Activated naive CD8-positive, alpha-beta T cell (primary cell): ENCODE results near the gene PRR3.
"Not testable (repeated sequence)": the region's sequence is repeated elsewhere in the genome, so short reads cannot be mapped to it uniquely, and the experiment has no call there.

ENCODE experiments used
- H3K27ac Mint-ChIP-seq: one replicate; pipeline ENCODE4 v1.8.0; 2021; ENCODE audit warnings: mixed read lengths
- H3K27me3 Mint-ChIP-seq: one replicate; pipeline ENCODE4 v1.8.0; 2021; ENCODE audit warnings: mixed read lengths
- H3K36me3 Mint-ChIP-seq: one replicate; pipeline ENCODE4 v1.8.0; 2021; ENCODE audit warnings: mixed read lengths
- H3K4me1 Mint-ChIP-seq: one replicate; pipeline ENCODE4 v1.8.0; 2021; ENCODE audit warnings: low read depth, mixed read lengths
- H3K4me3 Mint-ChIP-seq: one replicate; pipeline ENCODE4 v1.8.0; 2021; ENCODE audit warnings: mild to moderate bottlenecking, mixed read lengths
- H3K9me3 Mint-ChIP-seq: one replicate; pipeline ENCODE4 v1.8.0; 2021; ENCODE audit warnings: low read depth, mixed read lengths

Gene PRR3

DNA sequence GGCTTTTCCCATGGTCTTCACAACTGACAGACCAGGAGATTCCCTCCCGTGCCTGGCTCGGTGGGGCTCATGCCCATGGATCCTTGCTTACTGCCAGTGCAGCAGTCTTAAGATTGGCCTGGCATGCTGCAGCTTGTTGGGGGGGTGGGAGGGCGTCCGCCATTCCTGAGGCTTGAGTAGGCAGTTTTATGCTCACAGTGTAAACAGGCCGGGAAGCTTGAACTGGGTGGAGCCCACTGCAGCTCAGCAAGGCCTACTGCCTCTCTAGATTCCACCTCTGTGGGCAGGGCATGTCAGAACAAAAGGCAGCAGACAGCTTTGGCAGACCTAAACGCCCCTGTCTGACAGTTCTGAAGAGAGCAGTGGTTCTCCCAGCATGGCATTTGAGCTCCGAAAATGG, 36.0 kb upstream of the PRR3 start:
- Mint-ChIP-seq H3K27ac (peak overlapping the region; percentile 22), H3K36me3 (peaks cover 29% of the 10 kb centered on the region), H3K9me3 (peaks cover 16% of the 10 kb centered on the region), H3K4me1 (peaks cover 62% of the 10 kb centered on the region)
- H3K4me3 Mint-ChIP-seq, H3K27me3 Mint-ChIP-seq: not testable (repeated sequence)

DNA sequence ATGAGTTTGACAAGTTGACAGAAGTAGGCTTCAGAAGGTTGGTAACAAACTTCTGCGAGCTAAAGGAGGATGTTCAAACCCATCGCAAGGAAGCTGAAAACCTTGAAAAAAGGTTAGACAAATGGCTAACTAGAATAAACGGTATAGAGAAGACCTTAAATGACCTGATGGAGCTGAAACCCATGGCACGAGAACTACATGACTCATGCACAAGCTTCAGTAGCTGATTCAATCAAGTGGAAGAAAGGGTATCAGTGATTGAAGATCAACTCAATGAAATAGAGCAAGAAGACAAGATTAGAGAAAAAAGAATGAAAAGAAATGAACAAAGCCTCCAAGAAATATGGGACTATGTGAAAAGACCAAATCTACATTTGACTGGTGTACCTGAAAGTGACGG, 35.1 kb upstream of the PRR3 start:
- peaks cover 29% of the 10 kb centered on the region for H3K36me3 Mint-ChIP-seq

DNA sequence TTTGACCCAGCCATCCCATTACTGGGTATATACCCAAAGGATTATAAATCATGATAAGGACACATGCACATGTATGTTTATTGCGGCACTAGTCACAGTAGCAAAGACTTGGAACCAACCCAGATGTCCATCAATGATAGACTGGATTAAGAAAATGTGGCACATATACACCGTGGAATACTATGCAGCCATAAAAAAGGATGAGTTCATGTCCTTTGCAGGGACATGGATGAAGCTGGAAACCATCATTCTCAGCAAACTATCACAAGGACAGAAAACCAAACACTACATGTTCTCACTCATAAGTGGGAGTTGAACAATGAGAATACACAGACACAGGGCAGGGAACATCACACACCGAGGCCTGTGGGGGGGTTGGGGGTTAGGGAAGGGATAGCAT, 30.7 kb upstream of the PRR3 start:
- Mint-ChIP-seq H3K27ac (peak overlapping the region; percentile 82), H3K9me3 (peaks cover 10% of the 10 kb centered on the region), H3K36me3 (peaks cover 21% of the 10 kb centered on the region), H3K4me1 (peaks cover 74% of the 10 kb centered on the region)
- not testable (repeated sequence) for H3K4me3 Mint-ChIP-seq, H3K27me3 Mint-ChIP-seq

More for the DNA sequence above, 35.1 kb upstream of the PRR3 start:
- peaks cover 62% of the 10 kb centered on the region for H3K4me1 Mint-ChIP-seq
- peak overlapping the region; percentile 81 for H3K27ac Mint-ChIP-seq
- H3K4me3 Mint-ChIP-seq: peak overlapping the region; percentile 3
- H3K9me3 Mint-ChIP-seq: peaks cover 16% of the 10 kb centered on the region
- not testable (repeated sequence) for H3K27me3 Mint-ChIP-seq

DNA sequence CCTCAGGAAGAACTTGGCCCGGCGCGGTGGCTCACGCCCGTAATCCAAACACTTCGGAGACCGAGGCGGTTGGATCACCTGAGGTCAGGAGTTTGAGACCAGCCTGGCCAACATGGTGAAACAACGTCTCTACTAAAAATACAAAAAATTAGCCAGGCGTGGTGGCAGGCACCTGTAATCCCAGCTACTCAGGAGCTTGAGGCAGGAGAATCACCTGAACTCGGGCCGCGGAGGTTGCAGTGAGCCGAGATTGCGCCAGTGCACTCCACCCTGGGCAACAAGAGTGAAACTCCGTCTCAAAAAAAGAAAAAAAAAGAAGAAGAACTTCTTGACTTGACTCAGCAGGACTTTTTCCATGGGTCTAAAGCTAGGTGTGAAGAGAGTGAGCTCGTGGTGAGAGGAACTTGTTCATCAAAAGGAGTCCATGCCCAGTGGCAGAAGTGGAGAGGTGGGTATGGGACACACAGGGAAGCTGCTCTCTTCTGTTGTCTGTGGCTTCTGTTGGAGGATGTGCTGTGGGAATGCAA, 27.7 kb upstream of the PRR3 start:
- H3K36me3 Mint-ChIP-seq, H3K9me3 Mint-ChIP-seq, H3K27me3 Mint-ChIP-seq: not testable (repeated sequence)
- Mint-ChIP-seq H3K27ac (peak overlapping the region; percentile 100), H3K4me3 (peak overlapping the region; percentile 73), H3K4me1 (peaks cover 69% of the 10 kb centered on the region)

DNA sequence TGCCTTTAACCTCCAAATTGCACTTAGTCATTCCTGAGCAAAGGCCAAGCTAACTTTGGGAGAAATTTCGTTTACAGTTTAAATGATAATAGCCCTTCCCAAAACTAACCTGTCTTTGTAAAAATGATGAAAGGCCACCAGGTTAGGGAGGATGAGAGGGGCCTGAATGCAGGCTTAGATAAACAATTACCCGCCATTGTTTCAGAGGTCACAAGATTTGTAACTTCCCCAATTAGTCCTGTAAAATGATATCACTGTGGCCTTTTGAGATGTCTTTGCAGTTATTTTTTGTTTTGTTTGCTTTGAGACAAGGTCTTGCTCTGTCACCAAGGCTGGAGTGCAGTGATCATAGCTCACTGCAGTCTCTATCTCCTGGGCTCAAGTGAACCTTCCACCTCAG, 27.1 kb upstream of the PRR3 start:
- Mint-ChIP-seq H3K27ac (peak overlapping the region; percentile 100), H3K4me3 (peak overlapping the region; percentile 73), H3K27me3 (no peaks in the 10 kb centered on the region), H3K4me1 (peaks cover 65% of the 10 kb centered on the region), H3K36me3 (peaks cover 3% of the 10 kb centered on the region), H3K9me3 (no peaks in the 10 kb centered on the region)

DNA sequence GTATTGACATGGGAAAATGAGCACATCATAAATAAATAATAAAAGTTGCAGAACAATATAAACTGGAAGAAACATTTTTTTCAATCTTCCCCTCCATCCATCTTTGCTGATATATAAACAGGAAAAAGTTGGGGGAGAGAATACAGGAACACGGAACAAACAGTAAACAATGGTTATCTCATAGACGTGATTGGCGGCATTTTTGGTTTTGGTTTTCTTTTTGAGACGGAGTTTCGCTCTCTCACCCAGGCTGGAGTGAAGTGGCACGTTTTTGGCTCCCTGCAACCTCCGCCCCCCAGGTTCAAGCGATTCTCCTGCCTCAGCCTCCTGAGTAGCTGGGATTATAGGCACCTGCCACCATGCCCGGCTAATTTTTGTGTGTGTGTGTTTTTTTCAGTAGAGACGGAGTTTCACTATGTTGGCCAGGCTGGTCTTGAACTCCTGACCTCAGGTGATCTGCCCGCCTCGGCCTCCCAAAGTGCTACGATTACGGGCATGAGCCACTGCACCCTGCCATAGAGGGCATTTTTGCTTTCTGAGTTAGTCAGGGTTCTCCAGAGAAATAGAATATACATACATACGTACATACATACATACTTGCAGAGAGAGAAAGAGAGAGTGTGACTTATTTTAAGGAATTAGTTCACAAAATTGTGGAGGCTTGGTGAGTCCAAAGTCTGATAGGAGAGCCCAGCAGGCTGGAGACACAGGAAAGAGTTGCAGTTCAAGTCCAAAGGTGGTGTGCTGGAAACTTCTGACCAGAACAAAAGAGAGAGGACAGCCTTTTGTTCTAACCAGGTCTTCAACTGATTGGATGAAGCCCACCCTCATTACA, 23.4 kb upstream of the PRR3 start:
- H3K27ac Mint-ChIP-seq: peak overlapping the region; percentile 77
- H3K4me1 Mint-ChIP-seq: peaks cover 42% of the 10 kb centered on the region

DNA sequence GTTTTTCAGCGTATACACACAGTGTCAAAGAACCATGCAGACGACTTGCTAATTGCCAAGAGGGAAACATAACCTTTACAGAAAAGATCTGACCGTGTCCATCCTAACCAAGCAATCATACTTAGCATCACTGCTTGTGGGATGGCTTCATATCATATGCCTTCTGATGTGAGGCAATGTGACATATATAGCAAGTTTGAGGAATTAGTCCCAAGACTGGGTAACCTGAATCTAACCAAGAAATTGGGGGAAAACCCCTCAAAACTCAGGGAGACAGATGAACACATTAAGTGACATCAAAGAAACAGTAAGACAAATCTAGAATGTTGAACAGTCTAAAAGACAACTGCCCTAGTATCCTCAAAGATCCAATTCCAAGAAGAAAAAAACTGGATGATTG, 19.2 kb upstream of the PRR3 start:
- Mint-ChIP-seq H3K27me3 (no peaks in the 10 kb centered on the region), H3K4me3 (no peak overlapping the region), H3K27ac (no peak overlapping the region), H3K36me3 (peaks cover 2% of the 10 kb centered on the region), H3K9me3 (no peaks in the 10 kb centered on the region), H3K4me1 (peaks cover 21% of the 10 kb centered on the region)

More for the DNA sequence above, 23.4 kb upstream of the PRR3 start:
- peak overlapping the region; percentile 17 for H3K4me3 Mint-ChIP-seq
- peaks cover 3% of the 10 kb centered on the region for H3K36me3 Mint-ChIP-seq
- no peaks in the 10 kb centered on the region for H3K27me3 Mint-ChIP-seq
- H3K9me3 Mint-ChIP-seq: no peaks in the 10 kb centered on the region

DNA sequence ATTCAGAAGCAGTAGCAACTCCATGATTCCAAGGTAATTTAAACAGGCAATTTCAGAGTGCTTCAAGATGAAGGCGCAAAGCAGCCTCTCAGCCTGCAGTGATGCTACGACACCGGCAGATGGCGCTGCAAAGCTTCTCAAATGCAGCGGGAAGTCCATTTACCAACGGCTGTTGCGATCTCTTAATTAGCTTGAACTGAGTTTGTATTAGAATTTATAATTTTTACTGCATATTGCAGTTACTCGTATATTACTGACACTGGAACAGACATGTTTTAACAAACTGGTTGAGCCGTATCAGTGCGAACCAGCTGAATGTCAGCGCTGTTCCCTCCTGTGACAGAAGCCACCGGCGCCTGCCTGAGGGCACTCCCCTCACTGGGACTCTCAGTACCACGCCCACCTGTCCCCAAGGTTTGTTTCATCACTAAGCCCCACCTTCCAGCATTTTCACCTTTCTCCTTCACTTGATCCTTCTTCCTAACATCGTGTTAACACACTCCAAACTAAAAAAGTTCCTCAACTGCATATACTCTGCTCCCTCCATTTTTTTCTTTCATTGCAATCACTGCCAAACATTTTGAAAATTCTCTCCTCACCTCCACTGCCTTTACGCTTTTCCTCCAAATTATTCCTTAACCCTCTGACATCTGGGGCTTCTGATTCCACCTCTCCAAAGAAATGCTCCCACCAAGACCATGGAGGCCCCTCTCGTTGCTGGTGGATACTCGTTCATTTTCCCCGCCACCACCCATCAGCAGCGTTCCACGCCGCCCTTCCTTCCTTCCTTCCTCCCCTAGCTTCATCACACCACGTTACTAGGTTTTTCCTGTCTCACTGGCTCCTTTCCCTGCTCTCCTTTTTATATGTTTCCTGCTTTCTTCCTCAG, 15.3 kb upstream of the PRR3 start:
- peak overlapping the region; percentile 75 for H3K27ac Mint-ChIP-seq
- peaks cover 4% of the 10 kb centered on the region for H3K36me3 Mint-ChIP-seq
- H3K4me1 Mint-ChIP-seq: peaks cover 38% of the 10 kb centered on the region
- no peaks in the 10 kb centered on the region for H3K9me3 Mint-ChIP-seq
- no peaks in the 10 kb centered on the region for H3K27me3 Mint-ChIP-seq
- peak overlapping the region; percentile 90 for H3K4me3 Mint-ChIP-seq

DNA sequence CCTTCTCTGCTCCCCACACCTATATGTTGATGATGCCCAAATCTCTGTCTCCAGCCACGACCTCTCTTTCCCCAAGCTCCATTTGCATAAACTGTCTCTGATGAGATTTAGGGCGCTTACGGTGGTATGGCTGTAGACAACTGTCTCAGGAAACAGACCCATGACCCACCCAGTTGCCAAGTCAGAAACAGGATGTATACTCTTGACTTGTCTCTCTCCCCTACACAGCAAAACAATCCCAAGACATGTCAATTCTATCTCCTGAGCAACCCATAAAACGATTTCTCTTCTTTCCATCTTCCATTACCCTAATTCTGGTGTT, 14.7 kb upstream of the PRR3 start:
- H3K4me3 Mint-ChIP-seq: peak overlapping the region; percentile 90
- no peaks in the 10 kb centered on the region for H3K9me3 Mint-ChIP-seq
- no peaks in the 10 kb centered on the region for H3K27me3 Mint-ChIP-seq
- peak overlapping the region; percentile 75 for H3K27ac Mint-ChIP-seq
- peaks cover 4% of the 10 kb centered on the region for H3K36me3 Mint-ChIP-seq
- H3K4me1 Mint-ChIP-seq: peaks cover 38% of the 10 kb centered on the region

DNA sequence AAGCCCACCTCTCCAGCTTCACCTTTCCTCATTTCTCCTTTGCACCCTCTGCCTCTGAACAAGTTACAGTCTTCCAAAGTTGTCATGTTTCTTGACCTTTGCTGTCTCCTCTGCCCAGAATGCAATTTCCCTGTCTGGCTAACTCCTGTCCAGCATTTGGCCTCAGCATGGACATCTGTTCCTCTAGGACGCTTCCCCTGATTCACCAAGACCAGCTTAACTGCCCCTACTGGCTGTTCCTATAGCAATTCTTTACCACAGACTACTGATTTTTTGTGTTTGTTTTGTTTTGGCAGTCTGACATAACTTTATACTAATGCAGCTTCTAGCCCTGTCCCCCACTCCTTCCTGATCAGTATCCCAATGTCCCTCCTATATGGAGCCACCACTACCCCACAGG, 14.2 kb upstream of the PRR3 start:
- Mint-ChIP-seq H3K27ac (peak overlapping the region; percentile 75), H3K4me3 (peak overlapping the region; percentile 90), H3K9me3 (no peaks in the 10 kb centered on the region), H3K4me1 (peaks cover 35% of the 10 kb centered on the region), H3K36me3 (peaks cover 4% of the 10 kb centered on the region), H3K27me3 (no peaks in the 10 kb centered on the region)

DNA sequence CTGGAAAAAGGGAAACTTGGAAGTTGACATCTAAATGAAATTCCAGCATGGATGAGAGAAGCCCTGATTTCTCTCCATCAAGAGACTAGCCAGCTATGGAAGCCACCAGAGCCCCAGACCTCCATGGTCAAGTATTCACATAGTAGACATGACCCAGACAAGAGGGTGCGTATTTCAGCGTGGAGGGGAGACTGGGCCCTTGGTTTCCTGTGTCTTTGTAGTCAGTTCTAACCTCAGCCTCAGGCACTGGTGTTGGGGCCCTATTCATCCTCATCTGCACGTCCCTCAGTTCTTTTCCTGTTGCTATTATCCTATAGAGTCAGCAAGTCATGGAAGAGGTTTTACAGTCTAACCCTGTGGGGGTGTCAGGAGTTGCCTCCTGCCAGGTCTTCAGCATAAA, 13.3 kb upstream of the PRR3 start:
- Mint-ChIP-seq H3K27me3 (no peaks in the 10 kb centered on the region), H3K4me3 (peak overlapping the region; percentile 53)

DNA sequence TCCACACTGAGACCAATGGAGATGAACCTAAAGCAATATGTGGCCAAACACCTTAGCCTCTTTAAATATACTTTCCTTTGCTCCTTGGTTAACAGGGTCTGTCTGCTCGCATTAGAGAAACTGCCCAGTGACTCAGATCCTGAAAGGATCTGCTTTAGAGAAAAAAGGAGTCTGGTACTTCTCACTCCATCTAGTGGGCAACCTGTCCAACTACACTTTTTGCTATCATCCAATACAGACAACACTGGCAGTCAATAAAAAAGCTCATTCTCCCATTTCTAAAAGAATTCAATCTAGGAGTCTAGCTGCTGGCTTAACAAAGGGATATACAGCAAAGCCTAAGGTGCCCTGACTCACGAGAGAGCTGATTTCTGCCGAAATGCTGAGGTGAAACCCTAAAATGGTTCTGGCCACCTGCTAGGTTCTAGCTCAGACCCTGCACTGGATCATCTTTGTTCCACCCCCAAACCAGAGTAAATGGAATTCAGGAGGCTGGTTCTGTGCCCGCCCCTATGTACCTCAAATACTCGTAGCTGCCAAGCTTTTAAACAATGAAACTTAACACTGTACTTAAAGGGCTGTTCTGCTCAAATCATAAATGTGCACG, 12.3 kb upstream of the PRR3 start:
- Mint-ChIP-seq H3K36me3 (peaks cover 6% of the 10 kb centered on the region), H3K27me3 (no peaks in the 10 kb centered on the region), H3K27ac (peak overlapping the region; percentile 80), H3K4me1 (peaks cover 33% of the 10 kb centered on the region), H3K9me3 (no peaks in the 10 kb centered on the region), H3K4me3 (peak overlapping the region; percentile 53)

More for the DNA sequence above, 13.3 kb upstream of the PRR3 start:
- Mint-ChIP-seq H3K36me3 (peaks cover 6% of the 10 kb centered on the region), H3K4me1 (peaks cover 33% of the 10 kb centered on the region), H3K27ac (peak overlapping the region; percentile 80), H3K9me3 (no peaks in the 10 kb centered on the region)

DNA sequence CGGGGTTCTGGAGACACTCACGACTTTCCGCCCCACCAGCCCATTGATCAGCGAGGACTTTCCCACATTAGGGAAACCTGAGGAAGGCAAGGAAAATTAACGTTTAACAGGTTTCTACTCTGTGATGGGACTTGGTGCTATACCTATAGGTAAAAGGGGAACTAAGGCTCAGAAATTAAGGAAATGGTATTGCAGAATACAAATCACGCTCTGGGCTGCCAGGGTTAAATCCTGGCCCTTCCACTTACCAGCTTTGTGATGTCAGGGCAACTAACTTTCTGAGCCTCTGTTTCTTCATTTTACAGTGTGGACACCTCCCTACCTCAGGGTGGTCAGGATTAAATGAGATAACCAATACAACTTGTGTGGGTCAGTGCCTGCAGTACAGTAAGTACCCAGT, 9.6 kb upstream of the PRR3 start:
- Mint-ChIP-seq H3K4me3 (no peak overlapping the region), H3K4me1 (peaks cover 25% of the 10 kb centered on the region), H3K9me3 (no peaks in the 10 kb centered on the region), H3K27me3 (no peaks in the 10 kb centered on the region), H3K36me3 (peaks cover 12% of the 10 kb centered on the region), H3K27ac (no peak overlapping the region)

DNA sequence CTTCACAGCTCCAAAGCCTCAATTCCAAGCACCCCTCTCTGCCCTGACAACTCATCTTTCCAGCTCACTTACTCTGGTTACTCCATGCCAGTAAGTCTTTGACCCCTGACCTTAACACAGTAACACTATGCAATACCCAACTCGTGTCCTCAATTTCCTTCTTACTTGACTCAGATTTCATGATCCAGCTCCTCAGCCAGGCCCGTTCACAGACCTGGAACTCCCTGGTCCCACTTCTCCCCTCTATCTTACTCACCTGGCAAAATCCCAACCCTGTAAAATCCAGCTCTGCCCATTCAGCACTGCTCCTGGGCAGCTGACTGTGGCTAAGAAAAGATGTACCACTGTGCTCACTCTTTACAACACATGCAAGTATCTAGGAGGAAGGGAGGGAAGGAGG, 8.7 kb upstream of the PRR3 start:
- no peaks in the 10 kb centered on the region for H3K9me3 Mint-ChIP-seq
- H3K4me1 Mint-ChIP-seq: peaks cover 16% of the 10 kb centered on the region
- H3K27ac Mint-ChIP-seq: peak overlapping the region; percentile 50
- peaks cover 14% of the 10 kb centered on the region for H3K36me3 Mint-ChIP-seq
- no peak overlapping the region for H3K4me3 Mint-ChIP-seq
- H3K27me3 Mint-ChIP-seq: no peaks in the 10 kb centered on the region

DNA sequence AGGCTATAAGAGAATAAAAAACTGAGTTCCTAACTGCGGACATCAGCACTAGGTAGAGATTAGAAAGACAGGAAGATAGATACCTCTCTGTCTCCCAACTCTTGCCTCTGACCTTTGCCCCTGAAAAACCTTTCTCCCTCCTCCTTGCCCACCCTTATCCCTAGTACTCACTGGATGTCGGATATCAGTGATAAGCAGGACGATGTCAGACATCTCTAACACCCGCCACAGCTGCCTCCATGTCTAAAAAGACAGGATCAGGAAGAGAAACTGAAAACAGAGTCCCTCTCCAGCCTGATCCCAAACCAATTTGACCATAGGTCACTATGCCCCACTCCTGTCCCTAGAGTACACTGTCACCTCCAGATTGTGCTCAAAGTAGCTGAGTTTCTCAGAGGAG, 2.7 kb upstream of the PRR3 start:
- H3K4me1 Mint-ChIP-seq: peaks cover 33% of the 10 kb centered on the region
- no peaks in the 10 kb centered on the region for H3K27me3 Mint-ChIP-seq
- peak overlapping the region; percentile 98 for H3K4me3 Mint-ChIP-seq
- peak overlapping the region; percentile 17 for H3K27ac Mint-ChIP-seq
- no peaks in the 10 kb centered on the region for H3K9me3 Mint-ChIP-seq
- peaks cover 16% of the 10 kb centered on the region for H3K36me3 Mint-ChIP-seq
